ENCODE measurements around the gene KCNQ1. TPM values are rescaled to one million over a fixed set of nuclear protein-coding genes. Genes with fewer than 3 reads are reported as not detected.

Gene KCNQ1
- total RNA-seq, 4 donors from 2014 or later, result 0.81 to 2.2 (median 1.6) TPM

GRCh38 chr11:2398664-2399355 is 46.0 kb upstream of the KCNQ1 start:
- DNase-seq (ENCODE audit: low spot score in 2 of 2), result no peak
- 46 to 56% methylated on average over 7 of the region's 7 CpGs for WGBS, 2 donors
- TF ChIP-seq, protein P1, sequence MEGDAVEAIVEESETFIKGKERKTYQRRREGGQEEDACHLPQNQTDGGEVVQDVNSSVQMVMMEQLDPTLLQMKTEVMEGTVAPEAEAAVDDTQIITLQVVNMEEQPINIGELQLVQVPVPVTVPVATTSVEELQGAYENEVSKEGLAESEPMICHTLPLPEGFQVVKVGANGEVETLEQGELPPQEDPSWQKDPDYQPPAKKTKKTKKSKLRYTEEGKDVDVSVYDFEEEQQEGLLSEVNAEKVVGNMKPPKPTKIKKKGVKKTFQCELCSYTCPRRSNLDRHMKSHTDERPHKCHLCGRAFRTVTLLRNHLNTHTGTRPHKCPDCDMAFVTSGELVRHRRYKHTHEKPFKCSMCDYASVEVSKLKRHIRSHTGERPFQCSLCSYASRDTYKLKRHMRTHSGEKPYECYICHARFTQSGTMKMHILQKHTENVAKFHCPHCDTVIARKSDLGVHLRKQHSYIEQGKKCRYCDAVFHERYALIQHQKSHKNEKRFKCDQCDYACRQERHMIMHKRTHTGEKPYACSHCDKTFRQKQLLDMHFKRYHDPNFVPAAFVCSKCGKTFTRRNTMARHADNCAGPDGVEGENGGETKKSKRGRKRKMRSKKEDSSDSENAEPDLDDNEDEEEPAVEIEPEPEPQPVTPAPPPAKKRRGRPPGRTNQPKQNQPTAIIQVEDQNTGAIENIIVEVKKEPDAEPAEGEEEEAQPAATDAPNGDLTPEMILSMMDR (IDR thresholded peaks at IDR 0.05), result no peak
- no peak for TF ChIP-seq POLR2A (IDR thresholded peaks at IDR 0.05)
- intact Hi-C loops (cut with DNase I; ENCODE audit: low total_unique reads), result no loop called here
- H3K4me3 ChIP-seq (ENCODE audit: low read depth, poor library complexity, severe bottlenecking), result no peak overlapping the region

DNA sequence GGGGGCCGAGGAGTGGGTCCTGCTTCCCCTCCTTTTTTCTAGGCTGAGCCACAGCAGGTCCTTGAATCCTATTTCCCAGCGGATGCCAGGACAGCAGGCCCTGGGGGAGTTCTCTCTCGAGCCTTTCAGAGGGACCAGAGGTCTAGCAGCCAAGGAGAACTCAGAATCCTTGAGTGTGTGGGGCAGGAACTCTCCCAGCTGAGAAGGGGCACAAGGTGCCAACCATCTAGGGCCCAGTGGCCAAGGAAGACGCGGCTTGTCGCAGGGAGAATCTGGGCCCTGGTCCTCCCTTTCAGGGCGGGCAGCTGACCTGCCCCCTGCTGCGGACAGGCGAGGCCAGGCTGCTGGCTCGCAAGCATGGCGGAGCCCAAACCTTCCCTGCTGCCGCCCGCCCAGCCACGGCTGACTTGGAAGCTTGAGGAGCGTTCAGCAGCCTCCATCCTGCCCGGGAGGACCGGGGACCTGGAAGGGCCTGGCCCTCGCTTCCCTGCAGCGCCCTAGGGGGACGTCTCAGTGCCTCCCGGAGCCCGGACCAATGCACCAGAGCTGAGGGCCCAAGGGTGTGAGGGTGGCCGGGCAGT is 45.2 kb upstream of the KCNQ1 start:
- H3K4me3 ChIP-seq (ENCODE audit: low read depth, poor library complexity, severe bottlenecking), result peak overlapping the region; percentile 47
- 10 to 25% methylated on average over 8 to 9 of the region's 23 CpGs for WGBS, 2 donors
- intact Hi-C loops (cut with DNase I; ENCODE audit: low total_unique reads), result no loop called here
- TF ChIP-seq, protein P1 (IDR thresholded peaks at IDR 0.05), result no peak
- TF ChIP-seq POLR2A (IDR thresholded peaks at IDR 0.05), result no peak
- DNase-seq (ENCODE audit: low spot score in 2 of 2), result peak in 1 of 2 donors; percentile 94

- intact Hi-C loops (cut with DNase I; ENCODE audit: low total_unique reads), result no loop called here
These were observed 44.6 kb upstream of the KCNQ1 start, which contains the start of gene TSSC4 for GRCh38 chr11:2400069-2400761. Gene TSSC4, plus strand, starts transcription at chr11:2400750. Its CDS starts 1,884 bp downstream, at chr11:2402634.

GRCh38 chr11:2400762-2401435 is 43.9 kb upstream of the KCNQ1 start:
- H3K4me3 ChIP-seq (ENCODE audit: low read depth, poor library complexity, severe bottlenecking), result peak overlapping the region; percentile 99
- no peak for DNase-seq (ENCODE audit: low spot score in 2 of 2)
- WGBS, 2 donors, result 0 to 1% methylated on average over 37 to 55 of the region's 55 CpGs
- intact Hi-C loops (cut with DNase I; ENCODE audit: low total_unique reads), result no loop called here
- no peak for TF ChIP-seq POLR2A (IDR thresholded peaks at IDR 0.05)
- TF ChIP-seq, protein P1 (IDR thresholded peaks at IDR 0.05), result no peak

More at GRCh38 chr11:2400069-2400761, 44.6 kb upstream of the KCNQ1 start, which contains the start of gene TSSC4:
- H3K4me3 ChIP-seq (ENCODE audit: low read depth, poor library complexity, severe bottlenecking), result peak within 1 kb of the TSS; percentile 99
- peak in 1 of 2 donors; percentile 74 for TF ChIP-seq POLR2A (IDR thresholded peaks at IDR 0.05)
- TF ChIP-seq, protein P1 (IDR thresholded peaks at IDR 0.05), result peak in 1 of 3 donors; percentile 90
- peak; percentile 100 for DNase-seq (ENCODE audit: low spot score in 2 of 2)
- WGBS, 2 donors, result 0% methylated on average over 2 to 49 of the region's 66 CpGs

DNA sequence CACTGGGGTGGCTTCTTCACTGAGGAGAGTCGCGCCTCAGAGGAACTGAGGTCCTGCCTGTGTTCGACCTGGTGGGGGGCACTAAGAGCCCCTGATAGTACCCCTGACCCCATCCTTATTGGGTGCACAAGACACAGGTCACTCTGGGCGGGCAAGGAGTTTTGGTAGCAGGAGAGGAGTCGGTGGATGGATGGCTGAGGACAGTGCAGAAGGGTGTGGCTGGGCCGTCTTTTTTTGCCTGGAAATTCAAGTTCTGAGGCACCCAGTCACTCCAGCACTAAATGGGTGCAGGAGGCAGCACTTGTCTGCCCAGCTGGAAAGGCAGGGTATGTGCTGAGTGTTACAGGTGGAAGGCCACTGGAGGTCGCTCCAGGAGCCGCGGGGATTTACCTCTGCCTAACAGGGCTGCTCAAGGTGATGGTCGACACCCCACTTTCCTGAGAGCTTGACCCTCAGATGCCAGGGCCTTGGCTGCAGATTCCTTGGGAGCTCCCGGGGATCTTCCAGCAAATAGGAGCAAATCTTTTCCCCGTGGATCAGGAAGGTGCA is 43.3 kb upstream of the KCNQ1 start:
- TF ChIP-seq, protein P1 (IDR thresholded peaks at IDR 0.05), result no peak
- TF ChIP-seq POLR2A (IDR thresholded peaks at IDR 0.05), result no peak
- 27 to 39% methylated on average over 11 to 12 of the region's 12 CpGs for WGBS, 2 donors
- peak overlapping the region; percentile 99 for H3K4me3 ChIP-seq (ENCODE audit: low read depth, poor library complexity, severe bottlenecking)
- no peak for DNase-seq (ENCODE audit: low spot score in 2 of 2)
- intact Hi-C loops (cut with DNase I; ENCODE audit: low total_unique reads), result no loop called here

Measured in lower leg skin (tissue), 4 donors.